Loucy (cell line): ENCODE data around the gene WNT9A.

ENCODE experiments used
- H2AFZ ChIP-seq: fragments of 200-600 bp; sonication (generic); 2 replicates; pipeline ENCODE4 v1.6.0; 2016; ENCODE audit warnings: antibody characterized with exemption, mild to moderate bottlenecking, low read length, moderate library complexity
- H3F3A ChIP-seq: fragments of 200-600 bp; 2 replicates; pipeline ENCODE4 v1.6.0; 2016; ENCODE audit warnings: antibody characterized with exemption, low read depth, mild to moderate bottlenecking
- H3K27me3 ChIP-seq: fragments of 200-600 bp; sonication (generic); 2 replicates; pipeline ENCODE4 v1.6.1; 2014; ENCODE audit warnings: low read length, mild to moderate bottlenecking; ENCODE audit not compliant: insufficient read depth, poor library complexity, severe bottlenecking
- H3K36me3 ChIP-seq: fragments of 200-600 bp; sonication (generic); 2 replicates; pipeline ENCODE4 v1.6.1; 2016; ENCODE audit warnings: low read length; ENCODE audit not compliant: insufficient read depth
- H3K4me1 ChIP-seq: fragments of 200-600 bp; sonication (generic); 2 replicates; pipeline ENCODE4 v1.5.1; 2014; ENCODE audit warnings: low read length, mild to moderate bottlenecking; ENCODE audit not compliant: insufficient read depth, poor library complexity, severe bottlenecking
- H3K4me2 ChIP-seq: fragments of 200-600 bp; sonication (generic); 2 replicates; pipeline ENCODE4 v1.6.0; 2014; ENCODE audit warnings: antibody characterized with exemption, low read length, low read depth, mild to moderate bottlenecking; ENCODE audit not compliant: poor library complexity, severe bottlenecking
- H3K4me3 ChIP-seq: fragments of 200-600 bp; sonication (generic); 2 replicates; pipeline ENCODE4 v1.5.1; 2014; ENCODE audit warnings: low read length, mild to moderate bottlenecking, mixed read lengths; ENCODE audit not compliant: poor library complexity, severe bottlenecking
- H3K79me2 ChIP-seq: fragments of 200-600 bp; sonication (generic); 2 replicates; pipeline ENCODE4 v1.6.1; 2014; ENCODE audit warnings: low read length; ENCODE audit not compliant: insufficient read depth
- H3K9ac ChIP-seq: fragments of 200-600 bp; sonication (generic); 2 replicates; pipeline ENCODE4 v1.6.0; 2014; ENCODE audit warnings: mild to moderate bottlenecking, low read depth, low read length, moderate library complexity; ENCODE audit not compliant: poor library complexity, severe bottlenecking
- H3K9me2 ChIP-seq: fragments of 200-600 bp; sonication (generic); replicated peaks from 2 replicates; pipeline ENCODE4 v1.6.1; 2016; ENCODE audit warnings: low read depth, low read length, mixed read lengths
- H3K9me3 ChIP-seq: fragments of 200-600 bp; sonication (generic); 2 replicates; pipeline ENCODE4 v1.6.1; 2014; ENCODE audit warnings: mild to moderate bottlenecking, antibody characterized with exemption, low read length, low read depth; ENCODE audit not compliant: insufficient read depth
- H4K20me1 ChIP-seq: fragments of 200-600 bp; sonication (generic); 2 replicates; pipeline ENCODE4 v1.6.0; 2014; ENCODE audit warnings: antibody characterized with exemption, low read length, mild to moderate bottlenecking; ENCODE audit not compliant: insufficient read depth, poor library complexity, severe bottlenecking
- EZH2phosphoT487 ChIP-seq: fragments of 200-600 bp; IDR thresholded peaks from 2 replicates; pipeline ENCODE4 v1.6.1; 2018; ENCODE audit warnings: antibody characterized with exemption, mild to moderate bottlenecking, moderate library complexity, borderline replicate concordance
- TF ChIP-seq, protein P1 (sequence below): fragments of 200-600 bp; sonication (generic); conservative IDR thresholded peaks from 2 replicates; pipeline ENCODE4 v1.5.1; 2014; ENCODE audit warnings: mild to moderate bottlenecking, antibody characterized with exemption, low read length

The WNT9A gene

DNA sequence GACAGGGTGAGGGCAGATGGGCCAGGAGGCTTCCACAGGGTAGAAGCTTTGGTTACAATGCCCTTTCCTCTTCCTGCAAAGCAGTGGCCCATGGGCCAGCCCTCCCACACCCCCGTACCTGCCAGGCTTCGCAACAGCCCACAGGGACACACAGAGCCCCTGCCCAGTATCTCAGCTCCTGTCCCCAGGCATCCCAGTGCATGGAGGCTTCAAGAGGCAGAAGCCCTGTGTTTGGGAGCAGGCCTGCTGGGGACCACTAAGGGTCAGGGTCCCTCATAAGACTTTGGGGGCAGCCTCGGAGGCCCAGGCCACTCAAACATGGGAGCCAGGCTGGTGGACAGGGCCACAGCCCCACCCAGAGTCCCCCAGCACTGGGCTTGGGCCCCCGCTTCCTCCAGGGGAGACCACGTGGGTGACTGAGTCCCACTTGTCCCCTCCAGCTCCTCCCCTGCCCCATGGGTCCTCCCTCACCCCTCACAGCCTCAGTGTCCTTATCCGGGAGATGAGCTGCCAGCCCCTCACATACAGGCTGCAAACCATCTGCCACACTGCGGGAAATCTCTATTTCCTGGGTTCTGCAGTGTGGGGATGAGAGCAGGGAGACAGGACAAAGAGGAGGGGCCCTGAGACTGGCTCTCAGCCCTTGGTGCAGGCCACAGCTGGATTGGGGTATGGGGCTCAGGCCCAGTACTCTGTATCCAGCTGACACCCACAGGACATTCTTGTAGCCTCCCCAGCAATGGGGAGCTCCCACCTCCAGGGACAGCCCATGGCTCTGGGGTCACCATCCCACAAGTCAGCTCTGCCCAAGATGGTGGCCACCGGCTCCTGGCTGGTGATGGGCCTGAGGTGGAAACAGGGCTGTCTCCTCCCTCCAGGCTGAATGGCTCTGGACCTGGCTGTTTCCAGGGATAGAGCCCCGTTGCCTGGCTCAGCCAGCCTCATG is 50.7 kb downstream of the WNT9A start:
- Histone ChIP-seq H3F3A (no peaks in the 10 kb centered on the region), H3K27me3 (no peaks in the 10 kb centered on the region), H3K9ac (no peak overlapping the region), H3K79me2 (no peaks in the 10 kb centered on the region), H3K9me2 (no peaks in the 10 kb centered on the region), H4K20me1 (no peaks in the 10 kb centered on the region), H3K9me3 (no peaks in the 10 kb centered on the region; the same call in 1 of the 2 replicates), H3K4me3 (no peak overlapping the region), H3K4me1 (no peaks in the 10 kb centered on the region), H3K4me2 (no peak overlapping the region), H2AFZ (no peak overlapping the region), H3K36me3 (no peaks in the 10 kb centered on the region)
- no peak for TF ChIP-seq EZH2phosphoT487
- TF ChIP-seq, protein P1, sequence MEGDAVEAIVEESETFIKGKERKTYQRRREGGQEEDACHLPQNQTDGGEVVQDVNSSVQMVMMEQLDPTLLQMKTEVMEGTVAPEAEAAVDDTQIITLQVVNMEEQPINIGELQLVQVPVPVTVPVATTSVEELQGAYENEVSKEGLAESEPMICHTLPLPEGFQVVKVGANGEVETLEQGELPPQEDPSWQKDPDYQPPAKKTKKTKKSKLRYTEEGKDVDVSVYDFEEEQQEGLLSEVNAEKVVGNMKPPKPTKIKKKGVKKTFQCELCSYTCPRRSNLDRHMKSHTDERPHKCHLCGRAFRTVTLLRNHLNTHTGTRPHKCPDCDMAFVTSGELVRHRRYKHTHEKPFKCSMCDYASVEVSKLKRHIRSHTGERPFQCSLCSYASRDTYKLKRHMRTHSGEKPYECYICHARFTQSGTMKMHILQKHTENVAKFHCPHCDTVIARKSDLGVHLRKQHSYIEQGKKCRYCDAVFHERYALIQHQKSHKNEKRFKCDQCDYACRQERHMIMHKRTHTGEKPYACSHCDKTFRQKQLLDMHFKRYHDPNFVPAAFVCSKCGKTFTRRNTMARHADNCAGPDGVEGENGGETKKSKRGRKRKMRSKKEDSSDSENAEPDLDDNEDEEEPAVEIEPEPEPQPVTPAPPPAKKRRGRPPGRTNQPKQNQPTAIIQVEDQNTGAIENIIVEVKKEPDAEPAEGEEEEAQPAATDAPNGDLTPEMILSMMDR: no peak

GRCh38 chr1:227895828-227896685 is 51.7 kb downstream of the WNT9A start:
- Histone ChIP-seq H3K36me3 (no peaks in the 10 kb centered on the region), H3K9ac (no peak overlapping the region), H3K4me1 (no peaks in the 10 kb centered on the region), H3F3A (no peaks in the 10 kb centered on the region), H3K27me3 (no peaks in the 10 kb centered on the region), H3K9me3 (no peaks in the 10 kb centered on the region; the same call in 1 of the 2 replicates), H3K79me2 (no peaks in the 10 kb centered on the region), H3K4me3 (no peak overlapping the region), H3K4me2 (no peak overlapping the region), H2AFZ (no peak overlapping the region), H4K20me1 (no peaks in the 10 kb centered on the region), H3K9me2 (no peaks in the 10 kb centered on the region)
- TF ChIP-seq, protein P1: no peak
- TF ChIP-seq EZH2phosphoT487: no peak

DNA sequence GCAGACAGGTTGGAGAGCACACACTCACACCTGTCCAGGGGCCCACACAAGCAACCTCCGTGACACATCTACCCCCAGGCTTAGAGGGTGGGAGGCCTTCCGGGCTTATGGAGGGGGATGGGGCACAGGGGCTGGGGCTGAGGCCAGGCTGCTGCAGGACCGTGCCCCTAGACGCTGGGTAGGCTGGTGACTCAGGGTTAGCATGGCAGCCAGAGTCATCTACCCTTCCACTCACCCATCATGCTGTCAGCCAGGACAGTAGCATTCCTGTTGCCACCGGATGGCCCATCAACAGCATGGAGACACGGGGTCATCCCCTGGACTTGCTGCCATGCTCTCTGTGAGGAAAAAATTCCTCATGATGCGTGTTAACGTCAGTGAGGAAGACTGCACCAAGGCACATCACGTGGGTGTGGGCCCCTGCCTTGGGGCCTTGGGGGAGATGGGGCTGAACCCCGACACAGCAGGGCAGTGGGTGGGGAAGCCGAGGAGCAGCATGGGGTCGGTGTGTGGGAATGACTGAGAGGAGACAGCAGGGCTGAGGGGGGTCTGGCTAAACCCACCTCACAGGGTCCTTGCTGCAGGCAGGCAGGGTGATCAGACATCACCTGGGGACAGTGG is 52.8 kb downstream of the WNT9A start:
- Histone ChIP-seq H3K9ac (no peak overlapping the region), H3K9me2 (no peaks in the 10 kb centered on the region), H3K9me3 (no peaks in the 10 kb centered on the region; the same call in 1 of the 2 replicates), H3K36me3 (no peaks in the 10 kb centered on the region), H3K4me3 (no peak overlapping the region), H4K20me1 (no peaks in the 10 kb centered on the region), H3K4me1 (no peaks in the 10 kb centered on the region), H2AFZ (no peak overlapping the region), H3K4me2 (no peak overlapping the region), H3K79me2 (no peaks in the 10 kb centered on the region), H3K27me3 (no peaks in the 10 kb centered on the region), H3F3A (no peaks in the 10 kb centered on the region)
- TF ChIP-seq EZH2phosphoT487: no peak
- TF ChIP-seq, protein P1: no peak
